D341Med (cell line): Measurements from ENCODE around the gene NNT.
"Not testable (repeated sequence)": the region's sequence is repeated elsewhere in the genome, so short reads cannot be mapped to it uniquely, and the experiment has no call there.

Experiments used
- DNase-seq: peaks from one replicate; pipeline ENCODE4 v3.0.0; 2012; ENCODE audit warnings: low spot score

Gene NNT

DNA sequence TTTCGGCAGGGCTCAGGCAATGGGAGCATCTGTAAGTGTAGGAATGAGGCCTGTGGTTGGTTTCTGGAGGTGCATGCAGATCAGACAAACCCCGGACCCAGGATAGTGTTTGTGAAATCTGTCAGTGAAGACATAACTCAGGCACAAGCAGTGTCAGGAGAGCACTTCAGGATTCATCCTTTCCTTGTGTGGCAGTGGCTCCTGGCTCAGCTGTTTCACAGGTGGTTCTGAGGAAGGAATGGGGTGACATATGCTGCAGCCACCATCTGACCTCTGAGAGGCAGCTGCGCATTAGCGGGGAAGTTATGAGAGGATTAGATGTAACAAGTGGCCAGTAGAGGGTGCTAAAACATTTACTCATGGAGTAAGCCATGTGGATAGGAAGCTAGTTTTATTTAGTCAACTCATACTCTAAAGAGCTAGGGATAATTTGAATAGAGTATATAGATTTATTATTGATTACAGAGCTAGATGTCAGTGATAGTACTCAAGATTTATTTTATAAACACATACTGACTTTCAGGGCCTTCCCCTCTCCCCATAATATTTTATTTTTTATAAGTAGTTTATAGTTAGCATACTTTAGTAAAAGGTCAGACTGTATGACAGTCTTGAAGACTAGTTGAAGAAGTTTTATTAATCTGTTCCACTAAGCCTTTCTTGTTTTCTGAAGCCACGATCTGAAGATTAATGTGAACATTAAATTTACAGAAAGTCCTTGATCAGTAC, 28.4 kb downstream of the NNT start:
- DNase-seq, result peak; percentile 71

DNA sequence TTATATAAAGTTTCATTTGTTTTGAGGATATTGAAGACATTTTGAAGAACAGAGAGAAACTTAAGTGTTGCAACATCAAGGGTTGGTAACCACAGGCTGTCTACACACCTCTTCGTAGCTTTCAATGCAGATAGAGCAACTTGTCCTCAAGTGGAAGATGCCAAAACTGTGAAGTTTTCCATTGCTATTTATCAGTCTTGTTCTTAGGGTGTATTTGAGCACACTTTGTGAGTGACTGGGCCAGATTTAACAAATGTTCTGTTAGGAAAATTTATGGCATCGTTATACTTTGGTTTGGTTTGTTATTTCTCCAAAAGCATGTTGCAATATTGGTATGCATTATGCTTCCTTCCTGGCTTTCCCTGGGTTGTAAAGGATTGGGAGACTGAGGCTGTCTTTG, 31.6 kb downstream of the NNT start:
- no peak for DNase-seq

DNA sequence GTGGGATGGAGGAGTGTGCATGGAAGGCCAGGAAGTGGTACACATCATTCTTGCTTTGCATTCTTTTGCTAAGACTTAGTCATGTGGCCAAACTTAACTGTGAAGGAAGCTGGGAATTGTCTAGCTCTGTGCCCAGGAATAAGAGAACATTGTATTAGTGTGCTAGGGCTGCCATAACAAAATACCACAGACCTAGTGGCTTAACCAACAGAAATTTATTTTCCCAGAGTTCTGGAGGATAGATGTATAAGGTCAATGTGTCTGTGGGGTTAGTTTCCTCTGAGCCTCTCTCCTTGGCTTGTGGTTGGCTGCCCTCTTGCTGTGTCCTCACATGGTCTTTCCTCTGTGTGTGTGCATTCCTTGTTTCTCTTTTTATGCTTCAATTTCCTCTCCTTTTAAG, 32.4 kb downstream of the NNT start:
- DNase-seq, result no peak

DNA sequence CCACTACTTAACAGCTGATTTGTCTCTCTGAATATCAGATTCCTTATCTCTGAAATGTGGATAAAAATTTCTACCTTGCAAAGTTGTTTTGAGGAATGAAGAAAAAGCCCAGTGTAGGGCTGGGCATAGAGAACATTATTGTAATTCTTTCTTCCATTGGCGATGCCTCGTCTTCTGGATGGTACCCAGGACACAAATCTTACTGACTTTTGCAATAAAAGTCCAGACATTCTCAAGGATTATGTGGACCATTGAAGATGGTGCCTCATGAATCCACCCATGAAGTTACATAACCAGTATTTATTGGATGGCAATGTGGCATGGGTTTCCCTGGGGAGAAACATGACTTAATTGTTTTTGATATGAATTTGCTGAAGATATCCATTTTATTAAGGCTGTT, 33.1 kb downstream of the NNT start:
- DNase-seq, result no peak

DNA sequence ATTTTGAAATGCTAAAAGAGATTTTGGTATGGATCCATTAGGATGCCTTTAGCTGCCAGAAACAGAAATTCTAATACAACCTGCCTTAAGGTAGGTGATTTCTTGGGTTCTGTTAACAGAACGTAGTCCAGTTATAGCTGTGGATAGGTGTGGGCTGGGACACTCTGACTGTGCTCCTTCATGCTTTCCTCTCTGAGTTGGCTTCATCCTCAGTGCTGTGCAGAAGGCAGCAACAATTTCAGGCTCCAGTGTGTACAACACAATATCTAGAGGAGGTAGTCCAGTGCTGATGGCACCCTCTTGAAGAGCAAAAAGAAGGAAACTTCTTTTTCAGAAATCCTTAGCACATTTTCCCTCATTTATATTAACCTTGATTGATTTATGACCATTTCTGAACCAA, 34.4 kb downstream of the NNT start:
- DNase-seq, result no peak

DNA sequence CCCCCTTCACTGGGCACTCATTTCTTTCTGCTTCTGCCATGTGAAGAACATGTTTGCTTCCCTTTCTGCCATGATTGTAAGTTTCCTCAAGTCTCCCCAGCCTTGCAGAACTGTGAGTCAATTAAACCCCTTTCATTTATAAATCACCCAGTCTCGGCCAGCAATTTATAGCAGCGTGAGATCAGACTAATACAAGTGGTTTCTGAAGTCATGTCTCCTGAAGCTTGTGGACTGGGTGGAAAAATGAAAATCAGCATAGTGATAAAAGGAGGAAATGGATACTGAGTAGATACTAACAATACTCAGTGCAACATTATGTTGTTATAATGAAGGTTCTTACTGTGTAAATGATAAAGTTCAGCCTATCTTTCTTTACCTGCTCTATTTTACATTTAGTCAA, 35.1 kb downstream of the NNT start:
- no peak for DNase-seq

DNA sequence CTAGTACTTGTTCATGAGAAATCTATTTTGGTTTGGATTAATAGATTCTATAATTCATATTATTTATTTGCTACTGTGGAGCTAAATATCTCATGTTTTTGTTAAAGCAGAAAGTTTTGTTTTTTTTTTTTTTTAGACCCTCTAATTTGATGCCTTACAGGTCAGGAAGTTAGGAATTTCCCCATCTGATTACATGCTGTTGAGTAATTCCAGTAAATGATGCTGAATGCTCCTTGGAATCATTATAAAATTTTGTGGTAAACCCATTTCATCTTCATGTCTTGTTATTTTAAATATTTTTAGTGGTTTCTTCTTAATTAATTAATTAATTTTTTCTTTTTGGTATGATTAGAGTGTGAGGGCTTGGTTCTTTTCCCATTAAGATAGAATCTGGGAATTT, 35.6 kb downstream of the NNT start:
- no peak for DNase-seq

DNA sequence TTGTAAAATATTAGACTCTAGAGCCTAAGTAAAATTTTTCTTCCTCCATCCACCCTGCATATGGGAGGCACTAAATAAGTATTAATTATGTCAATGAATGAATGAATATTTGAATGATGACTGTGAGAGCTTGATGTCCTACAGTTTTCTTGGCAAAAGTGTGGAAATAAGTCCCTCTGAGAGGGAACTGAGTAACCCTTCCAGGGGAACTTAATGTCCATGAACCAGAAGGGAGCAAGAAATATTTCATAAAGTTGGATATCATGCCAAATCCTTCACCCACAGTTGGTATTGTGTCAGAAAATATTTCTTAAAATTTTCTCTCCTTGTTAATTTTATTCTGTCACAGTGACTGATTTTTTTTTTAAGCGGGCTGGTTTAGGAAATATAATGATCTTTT, 36.6 kb downstream of the NNT start:
- DNase-seq, result no peak

DNA sequence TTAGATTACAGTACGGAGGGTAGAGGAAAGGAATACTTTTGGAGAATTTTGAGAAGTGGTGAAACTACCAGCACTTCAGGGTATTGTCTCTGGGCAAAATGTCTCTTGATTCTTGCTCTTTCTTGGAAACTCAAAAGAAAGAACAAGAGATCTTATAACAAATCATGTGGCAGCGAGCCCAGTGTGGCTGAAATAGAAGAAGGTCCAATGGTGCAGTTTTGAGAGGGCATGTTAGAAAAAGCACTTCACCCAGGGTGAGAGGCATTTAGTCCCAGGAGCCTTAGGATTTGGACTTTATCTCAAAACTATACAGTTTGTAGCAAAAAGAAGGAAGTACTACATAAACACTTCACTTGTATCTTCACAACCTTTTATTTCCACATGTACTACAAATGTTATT, 39.4 kb downstream of the NNT start:
- no peak for DNase-seq

DNA sequence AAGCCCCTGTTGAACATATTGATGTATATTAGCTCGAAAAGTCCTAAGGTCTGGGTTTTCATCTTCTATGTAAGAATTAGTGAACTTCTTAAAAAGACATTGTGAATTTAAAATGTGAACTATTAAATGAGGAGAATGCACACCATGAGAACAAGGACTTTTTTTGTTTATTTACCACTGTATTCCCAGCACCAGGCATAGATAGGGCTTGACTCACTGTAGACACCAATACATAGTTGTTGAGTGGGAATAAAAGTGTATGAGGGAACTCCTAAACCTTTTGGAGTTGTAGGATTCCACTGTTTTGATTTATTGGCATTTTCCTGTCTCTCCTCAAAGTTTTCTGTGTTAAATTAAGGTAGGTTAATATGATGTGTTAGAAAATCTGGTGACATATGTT, 40.3 kb downstream of the NNT start:
- DNase-seq, result no peak

DNA sequence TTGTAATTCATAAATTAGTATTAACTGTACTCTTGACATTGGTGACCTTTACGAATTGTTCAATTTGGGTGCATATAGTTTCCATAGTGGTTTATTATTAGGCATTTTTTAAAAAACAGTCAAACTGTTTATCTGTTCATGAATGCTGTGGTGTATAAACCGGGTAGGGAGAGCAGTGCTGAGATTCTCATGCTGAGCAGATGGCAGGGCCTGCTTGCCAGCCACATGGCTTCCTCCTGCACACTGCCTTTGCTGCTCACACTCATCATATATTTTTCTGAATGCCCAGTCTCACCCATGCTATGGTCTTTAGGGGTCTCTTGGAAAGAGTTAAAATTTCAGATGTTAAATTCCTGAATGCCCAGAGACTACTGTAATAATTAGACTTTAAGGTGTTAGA, 40.8 kb downstream of the NNT start:
- DNase-seq, result peak; percentile 60

DNA sequence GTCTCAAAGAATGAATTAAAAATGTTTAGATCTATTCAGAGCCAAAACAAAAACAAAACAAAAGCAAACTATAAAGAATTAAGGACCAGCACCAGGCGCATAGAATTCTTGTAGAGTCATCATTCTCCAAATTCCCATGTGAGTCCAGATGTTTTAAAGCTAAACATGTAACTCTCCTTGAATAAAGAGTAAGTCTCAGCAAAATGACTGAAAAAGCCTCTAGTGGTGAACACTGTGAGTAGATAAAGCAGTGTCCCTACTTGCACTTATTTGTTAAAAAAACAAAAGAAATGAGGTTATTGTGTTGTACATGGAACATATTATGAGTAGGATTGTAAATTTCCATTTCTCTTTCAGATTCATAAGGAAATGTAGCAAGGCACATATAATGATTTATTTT, 44.0 kb downstream of the NNT start:
- DNase-seq, result no peak

DNA sequence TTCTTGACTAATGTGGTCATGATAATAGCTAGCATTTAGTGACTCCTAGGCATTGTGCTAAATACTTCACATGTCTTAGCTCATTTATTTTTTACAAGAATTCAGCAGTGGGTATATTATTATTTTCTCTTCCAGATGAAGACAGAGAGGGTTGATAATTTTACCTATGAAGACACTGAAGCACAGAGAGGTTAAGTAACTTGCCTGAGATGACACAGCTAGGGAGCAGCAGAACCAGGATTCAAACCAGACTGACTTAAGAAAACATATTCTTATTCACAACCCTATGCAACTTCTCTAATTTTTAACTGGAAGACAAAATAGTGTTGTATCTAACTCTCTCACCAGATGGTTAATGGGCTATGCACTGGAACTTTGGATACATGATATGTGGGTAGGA, 44.8 kb downstream of the NNT start:
- DNase-seq, result no peak

DNA sequence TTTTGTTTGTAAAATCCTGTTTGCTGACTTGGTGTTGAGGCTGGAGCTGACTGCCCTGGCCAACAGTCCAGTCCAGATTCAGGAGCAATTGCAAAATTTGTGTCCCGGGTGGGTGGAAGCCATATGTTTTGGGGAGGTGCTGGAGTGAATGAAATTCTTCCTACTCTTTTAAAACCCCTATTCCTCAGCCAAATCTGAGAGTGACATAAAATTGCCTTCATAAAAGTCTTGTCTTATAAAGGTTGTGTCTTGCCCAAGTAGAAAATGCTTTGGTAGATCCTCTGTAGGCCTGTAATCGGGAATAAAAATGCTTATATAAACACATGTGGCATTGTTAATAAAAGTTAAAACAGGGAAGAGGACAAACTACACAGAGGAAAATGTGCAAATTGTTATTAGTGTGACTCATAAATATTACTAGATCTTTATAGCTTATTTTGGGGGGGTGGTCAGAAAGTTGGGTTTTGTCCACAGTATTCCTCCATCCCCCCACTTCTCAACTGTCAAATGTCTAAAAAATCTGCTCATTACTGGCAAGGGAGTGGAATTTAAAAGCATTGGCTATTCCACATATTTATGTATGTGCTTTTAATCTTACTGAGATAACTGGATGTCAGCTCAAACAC, 45.6 kb downstream of the NNT start:
- DNase-seq, result no peak

DNA sequence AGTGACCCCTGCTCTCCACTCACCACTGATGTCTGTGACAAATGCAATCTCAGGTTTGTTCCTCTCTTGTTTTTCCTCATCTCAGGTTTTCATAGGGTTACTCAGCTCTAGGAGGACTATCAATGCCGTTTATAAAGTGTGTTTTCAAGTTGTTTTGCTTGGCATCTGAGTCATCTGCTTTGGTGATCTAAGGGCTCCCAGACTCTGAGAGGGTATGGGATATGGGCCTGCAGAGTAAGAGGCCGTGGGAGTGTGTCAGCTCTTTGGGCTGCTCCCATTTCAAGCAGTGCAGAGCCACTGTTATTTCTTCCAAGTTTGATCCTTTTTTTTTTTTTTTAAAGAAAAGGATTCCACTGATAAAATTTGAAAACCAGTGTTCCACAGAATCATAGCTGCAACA, 46.3 kb downstream of the NNT start:
- no peak for DNase-seq

DNA sequence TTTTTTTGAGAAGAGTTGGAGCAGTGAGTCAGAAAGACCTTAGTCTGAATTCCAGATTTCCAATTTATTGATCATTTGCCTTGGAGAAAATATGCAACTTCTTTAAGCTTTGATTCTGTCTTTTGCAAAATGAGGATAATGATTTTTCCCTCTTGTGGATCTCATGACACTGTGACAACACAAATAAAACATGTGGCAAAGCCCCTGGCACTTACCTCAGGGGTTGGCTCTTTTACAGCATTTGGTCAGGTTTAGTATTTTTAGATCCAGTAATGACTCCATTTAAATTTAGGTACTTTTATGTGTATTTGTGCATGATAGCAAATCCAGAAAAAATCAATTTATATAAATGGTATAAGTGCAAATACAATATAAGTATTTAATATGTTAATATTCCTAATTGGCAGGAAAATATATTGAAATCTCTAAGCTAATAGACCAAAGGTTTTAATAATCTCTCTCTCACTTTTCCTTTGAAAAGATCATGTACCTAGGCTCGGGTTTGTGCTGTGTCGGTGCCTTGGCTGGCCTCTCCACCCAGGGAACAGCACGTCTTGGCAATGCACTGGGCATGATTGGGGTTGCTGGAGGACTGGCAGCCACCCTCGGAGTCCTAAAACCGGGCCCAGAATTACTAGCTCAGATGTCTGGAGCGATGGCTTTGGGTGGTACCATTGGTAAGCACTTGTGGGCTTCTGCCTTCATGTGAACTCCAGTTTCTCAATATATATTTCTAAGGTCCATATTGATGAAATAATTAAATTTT, 49.7 kb downstream of the NNT start:
- no peak for DNase-seq

DNA sequence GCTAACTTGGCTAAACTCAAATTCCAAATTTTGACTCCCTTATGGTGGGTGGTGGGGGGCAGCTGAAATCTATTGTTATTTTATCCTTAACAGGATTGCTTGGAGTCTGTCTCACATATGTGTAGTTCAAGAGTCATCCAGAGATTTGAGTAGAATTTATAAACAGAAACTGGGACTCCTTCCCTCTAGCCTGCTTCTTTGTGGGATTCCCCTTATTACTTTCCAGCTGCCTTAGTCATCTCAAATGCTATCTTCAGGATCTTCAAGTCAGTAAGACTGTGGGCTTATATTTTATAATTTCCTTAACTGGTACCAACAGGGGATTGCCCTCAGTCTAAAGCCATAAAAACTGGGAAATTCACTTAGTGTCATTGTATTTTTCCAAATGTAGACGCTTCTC, 55.5 kb downstream of the NNT start:
- no peak for DNase-seq

DNA sequence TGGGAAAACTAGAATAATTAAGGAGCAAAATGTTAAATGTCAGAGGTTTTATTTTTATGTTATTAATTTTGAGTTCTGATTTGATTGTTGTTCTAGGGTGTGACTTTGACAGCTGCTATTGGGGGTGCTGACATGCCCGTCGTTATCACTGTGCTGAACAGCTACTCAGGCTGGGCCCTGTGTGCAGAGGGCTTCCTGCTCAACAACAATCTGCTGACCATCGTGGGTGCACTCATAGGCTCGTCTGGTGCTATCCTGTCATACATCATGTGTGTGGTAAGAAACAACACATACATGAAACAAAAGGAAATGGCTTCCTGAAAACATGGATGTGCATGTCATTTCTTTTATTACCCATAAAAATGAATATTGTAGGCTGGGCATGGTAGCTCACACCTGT, 56.1 kb downstream of the NNT start:
- no peak for DNase-seq

DNA sequence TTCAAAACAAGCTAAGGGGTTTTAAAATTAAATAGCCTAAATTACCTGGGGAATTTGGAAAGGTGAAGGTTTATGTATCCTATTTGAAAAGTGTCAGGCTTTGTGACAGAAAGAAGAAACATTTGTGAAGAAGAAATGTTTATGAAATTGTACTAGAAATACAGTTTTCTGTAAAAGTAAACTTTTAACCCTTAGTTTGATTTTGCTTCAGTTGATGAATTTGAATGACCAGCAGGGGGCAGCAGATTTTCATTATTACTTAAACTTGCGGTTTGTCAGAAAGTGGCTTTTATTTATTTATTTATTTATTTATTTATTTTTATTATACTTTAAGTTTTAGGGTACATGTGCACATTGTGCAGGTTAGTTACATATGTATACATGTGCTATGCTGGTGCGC, 58.1 kb downstream of the NNT start:
- no peak for DNase-seq

DNA sequence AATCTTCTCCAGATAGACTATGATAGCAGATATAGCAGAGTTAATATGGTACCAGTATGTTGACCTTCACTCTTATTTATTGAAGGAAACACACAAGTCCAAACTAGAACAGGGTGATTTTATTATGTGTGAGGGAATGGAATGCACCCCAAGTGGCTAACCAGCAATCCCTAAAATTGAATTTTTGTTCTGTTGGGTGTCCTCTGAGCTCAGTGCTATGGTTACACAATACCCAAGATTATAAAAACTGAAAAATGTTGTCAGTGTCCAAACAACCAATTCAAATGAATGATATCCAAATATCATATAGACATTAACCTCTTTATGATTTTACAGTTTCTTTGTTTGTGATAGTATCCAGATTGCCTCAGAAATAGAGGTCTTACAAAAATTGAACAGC, 60.9 kb downstream of the NNT start:
- no peak for DNase-seq

DNA sequence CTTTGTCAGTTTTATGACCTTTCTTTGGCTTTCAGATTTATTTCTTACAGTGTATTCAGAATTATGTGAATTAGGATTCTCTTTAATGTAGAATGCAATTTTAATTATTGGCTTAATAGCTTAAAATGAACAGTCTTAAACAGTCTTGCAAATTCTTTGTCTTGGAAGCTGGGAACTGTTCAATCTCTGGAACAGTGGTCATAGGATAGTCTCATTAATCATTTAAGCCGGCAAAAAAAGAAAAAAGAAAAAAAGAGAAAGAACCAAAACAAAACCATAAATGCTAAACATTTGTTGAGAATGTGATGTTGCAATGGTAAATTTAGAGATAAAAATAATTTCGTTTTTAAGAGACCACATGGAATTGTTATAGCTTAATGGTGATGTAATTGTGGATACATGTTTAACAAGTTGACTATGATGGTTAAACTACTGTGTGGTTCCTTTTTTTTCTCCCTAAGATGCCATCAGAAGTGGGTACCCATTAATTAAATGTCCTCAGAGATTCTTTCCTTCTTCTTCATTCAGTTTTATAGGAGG, 61.6 kb downstream of the NNT start:
- no peak for DNase-seq

DNA sequence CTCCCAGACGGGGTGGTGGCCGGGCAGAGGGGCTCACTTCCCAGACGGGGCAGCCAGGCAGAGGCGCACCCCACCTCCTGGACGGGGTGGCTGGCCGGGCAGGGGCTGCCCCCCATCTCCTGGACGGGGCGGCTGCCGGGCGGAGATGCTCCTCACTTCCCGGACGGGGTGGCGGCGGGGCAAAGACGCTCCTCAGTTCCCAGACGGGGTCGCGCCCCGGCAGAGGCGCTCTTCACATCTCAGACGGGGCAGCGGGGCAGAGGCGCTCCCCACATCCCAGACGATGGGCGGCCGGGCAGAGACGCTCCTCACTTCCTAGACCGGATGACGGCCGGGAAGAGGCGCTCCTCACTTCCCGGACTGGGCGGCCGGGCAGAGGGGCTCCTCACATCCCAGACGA, 62.8 kb downstream of the NNT start:
- not testable (repeated sequence) for DNase-seq

DNA sequence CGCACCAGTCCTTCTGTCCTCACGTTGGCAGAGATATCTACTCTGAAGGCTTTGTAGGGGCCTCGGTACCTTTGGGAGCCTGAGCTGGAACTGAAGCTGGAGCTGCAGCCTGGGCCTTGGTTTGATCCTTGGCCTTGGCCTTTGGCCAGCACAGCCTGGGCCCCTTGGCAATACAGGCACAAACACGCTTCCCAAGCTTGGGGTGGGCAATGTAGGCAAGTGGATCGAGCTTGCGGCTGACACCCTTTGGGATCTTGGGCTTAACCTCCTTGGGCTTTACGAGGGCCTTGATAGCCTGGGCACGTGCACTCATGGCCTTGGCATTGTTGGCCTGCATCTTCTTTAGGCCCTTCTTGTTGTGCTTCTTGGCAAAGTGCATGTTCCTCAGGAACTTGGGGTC, 63.7 kb downstream of the NNT start:
- DNase-seq, result not testable (repeated sequence)
